ENCODE measurements around the gene ACSL5.

The ACSL5 gene

DNA sequence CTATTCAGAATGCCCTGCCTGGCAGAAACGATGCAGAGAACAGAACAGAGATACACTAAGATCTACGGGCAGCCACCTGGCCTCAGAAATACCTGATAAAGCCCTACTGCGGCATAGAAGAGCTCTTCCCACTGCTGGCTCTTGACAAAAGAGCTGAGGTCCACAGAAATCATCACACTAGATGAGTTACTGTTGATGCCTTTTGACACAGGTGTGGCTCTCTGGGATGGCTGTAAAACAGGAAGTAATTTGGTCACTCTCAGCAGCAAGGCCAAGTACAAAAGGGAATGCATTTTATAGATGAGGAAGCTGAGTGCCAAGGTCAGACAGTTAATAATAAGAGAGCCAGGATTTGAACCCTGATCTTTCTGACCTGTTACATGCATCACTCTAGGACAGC lies 35.0 kb upstream of the ACSL5 start:
- no peaks in the 10 kb centered on the region for H3K27me3 ChIP-seq
- no peak for DNase-seq
- peaks cover 6% of the 10 kb centered on the region for H3K4me1 ChIP-seq
- no peaks in the 10 kb centered on the region; the same call in 1 of the 2 replicates for H3K9me3 ChIP-seq
- no peaks in the 10 kb centered on the region for H3K36me3 ChIP-seq
- H3K4me3 ChIP-seq (ENCODE audit: low read depth, low read length) = no peak overlapping the region
- TF ChIP-seq, protein P1, sequence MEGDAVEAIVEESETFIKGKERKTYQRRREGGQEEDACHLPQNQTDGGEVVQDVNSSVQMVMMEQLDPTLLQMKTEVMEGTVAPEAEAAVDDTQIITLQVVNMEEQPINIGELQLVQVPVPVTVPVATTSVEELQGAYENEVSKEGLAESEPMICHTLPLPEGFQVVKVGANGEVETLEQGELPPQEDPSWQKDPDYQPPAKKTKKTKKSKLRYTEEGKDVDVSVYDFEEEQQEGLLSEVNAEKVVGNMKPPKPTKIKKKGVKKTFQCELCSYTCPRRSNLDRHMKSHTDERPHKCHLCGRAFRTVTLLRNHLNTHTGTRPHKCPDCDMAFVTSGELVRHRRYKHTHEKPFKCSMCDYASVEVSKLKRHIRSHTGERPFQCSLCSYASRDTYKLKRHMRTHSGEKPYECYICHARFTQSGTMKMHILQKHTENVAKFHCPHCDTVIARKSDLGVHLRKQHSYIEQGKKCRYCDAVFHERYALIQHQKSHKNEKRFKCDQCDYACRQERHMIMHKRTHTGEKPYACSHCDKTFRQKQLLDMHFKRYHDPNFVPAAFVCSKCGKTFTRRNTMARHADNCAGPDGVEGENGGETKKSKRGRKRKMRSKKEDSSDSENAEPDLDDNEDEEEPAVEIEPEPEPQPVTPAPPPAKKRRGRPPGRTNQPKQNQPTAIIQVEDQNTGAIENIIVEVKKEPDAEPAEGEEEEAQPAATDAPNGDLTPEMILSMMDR (IDR thresholded peaks at IDR 0.05; ENCODE audit: low read depth, low read length) = no peak

DNA sequence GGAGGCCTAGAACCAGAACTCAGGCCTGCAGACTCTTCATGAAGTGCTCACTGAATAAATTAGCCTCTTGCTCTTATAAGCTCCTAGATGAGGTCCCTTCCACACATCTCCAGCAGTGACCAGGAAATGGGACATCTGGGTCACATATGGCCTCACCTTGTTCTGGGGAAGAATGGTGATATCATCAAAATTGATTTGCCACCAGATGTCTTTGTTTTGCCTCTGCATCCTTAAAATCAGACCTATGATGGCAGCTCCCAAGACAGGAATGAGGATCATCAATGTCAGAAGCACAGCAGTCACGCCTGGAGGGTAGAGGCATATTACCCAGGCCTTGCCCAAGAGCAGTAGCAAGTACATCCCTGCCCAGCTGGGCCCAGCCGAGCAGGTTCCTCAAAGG lies 33.3 kb upstream of the ACSL5 start:
- TF ChIP-seq, protein P1 (IDR thresholded peaks at IDR 0.05; ENCODE audit: low read depth, low read length) = no peak
- Histone ChIP-seq H3K4me1 (peaks cover 3% of the 10 kb centered on the region), H3K4me3 (ENCODE audit: low read depth, low read length) (no peak overlapping the region), H3K9me3 (no peaks in the 10 kb centered on the region; the same call in 1 of the 2 replicates), H3K36me3 (no peaks in the 10 kb centered on the region), H3K27me3 (no peaks in the 10 kb centered on the region)
- DNase-seq = no peak

DNA sequence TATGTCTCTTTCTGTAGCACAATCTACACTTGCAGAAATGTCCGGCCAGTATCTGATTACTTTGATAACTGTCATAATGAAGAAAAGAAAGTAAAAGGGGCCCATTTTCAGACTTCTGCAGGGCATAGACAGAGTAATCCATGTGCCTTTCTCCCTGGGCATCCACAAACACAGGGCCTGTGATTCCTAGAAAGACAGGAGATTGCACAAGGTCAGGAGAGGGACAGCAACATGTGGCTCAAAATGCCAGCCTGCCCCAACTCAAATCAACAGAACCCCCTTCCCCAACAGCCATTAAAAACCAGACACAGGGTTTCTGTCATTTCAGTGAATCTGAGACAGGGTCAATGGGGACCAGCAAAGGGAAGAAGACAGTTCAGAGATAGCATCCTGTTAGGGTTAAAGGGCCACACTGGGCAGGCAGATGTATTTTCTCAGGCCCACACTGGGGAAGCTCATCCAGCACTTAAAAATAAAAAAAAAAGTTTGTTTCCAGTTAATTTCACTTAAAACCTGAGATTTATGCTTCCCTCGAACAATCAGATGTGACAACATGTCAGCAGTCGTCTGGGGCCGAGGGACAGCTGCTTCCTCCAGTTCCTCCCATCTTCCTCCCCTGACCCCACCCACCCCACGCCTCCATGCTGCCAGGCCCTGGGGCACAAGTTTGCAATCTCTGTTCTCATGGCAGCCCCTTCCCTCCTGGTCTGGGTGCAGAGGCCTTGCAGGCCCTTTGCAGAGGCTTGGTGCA lies 30.7 kb upstream of the ACSL5 start:
- Histone ChIP-seq H3K27me3 (no peaks in the 10 kb centered on the region), H3K4me3 (ENCODE audit: low read depth, low read length) (no peak overlapping the region), H3K9me3 (no peaks in the 10 kb centered on the region; the same call in 1 of the 2 replicates), H3K36me3 (no peaks in the 10 kb centered on the region), H3K4me1 (peaks cover 3% of the 10 kb centered on the region)
- TF ChIP-seq, protein P1 (IDR thresholded peaks at IDR 0.05; ENCODE audit: low read depth, low read length) = no peak
- DNase-seq = peak; percentile 51

DNA sequence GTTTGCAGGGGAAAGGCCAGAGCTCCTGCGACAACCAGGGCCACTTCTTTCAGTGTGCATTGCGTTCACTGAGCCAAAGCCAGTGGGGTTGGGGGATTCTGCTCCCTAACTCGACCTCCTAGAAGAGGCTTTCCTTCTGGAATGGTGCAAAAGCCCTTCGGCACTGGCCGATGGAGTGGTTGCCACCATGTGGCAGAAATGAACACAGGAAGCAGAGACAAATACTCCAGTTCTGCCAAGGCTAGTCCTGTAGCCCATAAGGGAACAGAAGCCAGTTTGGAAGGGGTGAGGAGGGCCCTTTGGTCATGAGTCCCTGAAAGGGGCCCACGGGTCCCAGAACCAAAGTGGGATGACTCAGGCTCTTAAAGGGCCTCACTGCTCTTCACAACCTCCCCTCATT lies 29.7 kb upstream of the ACSL5 start:
- H3K27me3 ChIP-seq = no peaks in the 10 kb centered on the region
- no peaks in the 10 kb centered on the region; the same call in 1 of the 2 replicates for H3K9me3 ChIP-seq
- no peaks in the 10 kb centered on the region for H3K36me3 ChIP-seq
- H3K4me1 ChIP-seq = peaks cover 3% of the 10 kb centered on the region
- TF ChIP-seq, protein P1 (IDR thresholded peaks at IDR 0.05; ENCODE audit: low read depth, low read length) = no peak
- H3K4me3 ChIP-seq (ENCODE audit: low read depth, low read length) = no peak overlapping the region
- DNase-seq = no peak

DNA sequence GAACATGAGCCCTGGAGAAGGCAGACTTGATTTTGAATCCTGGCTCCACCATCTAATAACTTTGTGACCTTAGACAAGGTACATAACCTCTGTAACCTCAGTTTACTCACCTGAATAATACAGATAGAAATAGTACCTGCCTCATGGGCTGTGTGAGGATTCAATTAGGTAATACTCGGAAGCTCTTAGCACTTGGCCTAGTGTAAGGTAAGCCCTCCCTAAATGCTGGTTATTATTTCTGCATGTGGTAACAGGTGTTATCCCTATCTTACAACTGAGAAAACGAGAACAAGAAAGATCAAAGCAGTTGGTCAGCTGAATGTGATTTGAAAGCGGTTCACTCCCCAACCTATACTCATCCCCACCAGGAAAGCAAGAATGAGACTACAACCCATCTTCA lies 28.7 kb upstream of the ACSL5 start:
- H3K27me3 ChIP-seq = no peaks in the 10 kb centered on the region
- peaks cover 3% of the 10 kb centered on the region for H3K4me1 ChIP-seq
- H3K9me3 ChIP-seq = no peaks in the 10 kb centered on the region; the same call in 1 of the 2 replicates
- no peak for DNase-seq
- no peaks in the 10 kb centered on the region for H3K36me3 ChIP-seq
- TF ChIP-seq, protein P1 (IDR thresholded peaks at IDR 0.05; ENCODE audit: low read depth, low read length) = no peak
- no peak overlapping the region for H3K4me3 ChIP-seq (ENCODE audit: low read depth, low read length)

DNA sequence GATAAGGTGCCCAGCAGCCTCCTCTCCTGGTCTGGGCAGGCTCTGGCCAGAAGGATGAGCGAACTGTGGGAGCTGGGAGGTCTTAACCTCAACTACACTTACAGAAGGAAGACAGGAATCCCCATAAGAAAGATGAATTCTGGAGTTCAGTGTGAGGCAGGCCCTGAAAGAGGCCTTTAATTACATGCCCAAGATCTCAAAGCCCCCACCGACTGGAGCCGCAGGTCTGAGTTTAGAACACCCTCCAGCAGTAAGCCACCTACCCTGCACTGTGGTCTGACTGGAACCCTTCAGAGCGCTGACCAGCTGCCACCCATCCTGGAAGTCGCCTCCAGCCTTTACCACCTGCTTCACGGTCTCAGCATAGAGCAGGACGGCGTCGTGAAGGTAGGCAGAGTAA lies 28.2 kb upstream of the ACSL5 start:
- no peaks in the 10 kb centered on the region for H3K27me3 ChIP-seq
- TF ChIP-seq, protein P1 (IDR thresholded peaks at IDR 0.05; ENCODE audit: low read depth, low read length) = no peak
- no peaks in the 10 kb centered on the region; the same call in 1 of the 2 replicates for H3K9me3 ChIP-seq
- DNase-seq = no peak
- H3K36me3 ChIP-seq = no peaks in the 10 kb centered on the region
- peaks cover 3% of the 10 kb centered on the region for H3K4me1 ChIP-seq
- no peak overlapping the region for H3K4me3 ChIP-seq (ENCODE audit: low read depth, low read length)

All from BE2C (cell line).